ENCODE results near the gene DENND1A. TPM values are rescaled to one million over a fixed set of nuclear protein-coding genes. Genes with fewer than 3 reads are reported as not detected.
"Not testable (repeated sequence)": the region's sequence is repeated elsewhere in the genome, so short reads cannot be mapped to it uniquely, and the experiment has no call there.

The DENND1A gene
- total RNA-seq, 1 experiment from 2014 or later: 29.7 TPM

GRCh38 chr9:123893115-123893514 lies 36.8 kb downstream of the DENND1A start:
- H3F3A ChIP-seq (ENCODE audit: low read length, unreplicated experiment): no peaks in the 10 kb centered on the region
- no peaks in the 10 kb centered on the region for H3K27me3 ChIP-seq (ENCODE audit: low read length)
- no peaks in the 10 kb centered on the region for H3K9me2 ChIP-seq (replicated peaks; ENCODE audit: low read length)
- no peaks in the 10 kb centered on the region for H3K36me3 ChIP-seq (ENCODE audit: low read depth, low read length)
- TF ChIP-seq EZH2 (IDR thresholded peaks at IDR 0.05; ENCODE audit: low read length, unreplicated experiment) (no peak), EZH2phosphoT487 (IDR thresholded peaks at IDR 0.05; ENCODE audit: borderline replicate concordance, low read length) (no peak), CTCF (conservative IDR thresholded peaks at IDR 0.05; ENCODE audit: low read depth, low read length) (no peak)
- POLR2A ChIA-PET (ENCODE audit: unreplicated experiment): no interaction called here
- no peak overlapping the region for H3K9ac ChIP-seq (ENCODE audit: low read length)
- no peak for ATAC-seq
- intact Hi-C loops (cut with micrococcal nuclease): no loop called here
- H3K4me1 ChIP-seq (ENCODE audit: insufficient read depth, low read length): peaks cover 14% of the 10 kb centered on the region
- no TSS peak for BruUV-seq (replicated peaks)
- no peak for DNase-seq
- no peak overlapping the region for H3K4me3 ChIP-seq (ENCODE audit: low read length)
- no peaks in the 10 kb centered on the region for H3K9me3 ChIP-seq (ENCODE audit: low read length)
- H2AFZ ChIP-seq (ENCODE audit: low read length): no peak overlapping the region
- CTCF ChIA-PET: no interaction called here
- peaks cover 16% of the 10 kb centered on the region for H3K79me2 ChIP-seq (ENCODE audit: low read length)
- no peak overlapping the region for H3K4me2 ChIP-seq (ENCODE audit: low read length)
- no peak overlapping the region for H3K27ac ChIP-seq (ENCODE audit: low read length)
- H4K20me1 ChIP-seq (ENCODE audit: low read length): no peaks in the 10 kb centered on the region; the same call in 1 of the 2 replicates

- H3K4me1 ChIP-seq (ENCODE audit: insufficient read depth, low read length): no peaks in the 10 kb centered on the region
- POLR2A ChIA-PET (ENCODE audit: unreplicated experiment): no interaction called here
Measured at GRCh38 chr9:123887837-123888236, 42.1 kb downstream of the DENND1A start.

GRCh38 chr9:123885834-123886233 lies 44.1 kb downstream of the DENND1A start:
- H3K9me2 ChIP-seq (replicated peaks; ENCODE audit: low read length); H3K4me2 ChIP-seq (ENCODE audit: low read length); POLR2A ChIA-PET (ENCODE audit: unreplicated experiment); ATAC-seq; H3K4me3 ChIP-seq (ENCODE audit: low read length); H3K4me1 ChIP-seq (ENCODE audit: insufficient read depth, low read length); H4K20me1 ChIP-seq (ENCODE audit: low read length); H3F3A ChIP-seq (ENCODE audit: low read length, unreplicated experiment); DNase-seq; H3K9me3 ChIP-seq (ENCODE audit: low read length); H3K27ac ChIP-seq (ENCODE audit: low read length); intact Hi-C loops (cut with micrococcal nuclease); BruUV-seq (replicated peaks); H3K9ac ChIP-seq (ENCODE audit: low read length); H2AFZ ChIP-seq (ENCODE audit: low read length); CTCF ChIA-PET; H3K27me3 ChIP-seq (ENCODE audit: low read length); H3K36me3 ChIP-seq (ENCODE audit: low read depth, low read length): not testable (repeated sequence)
- peaks cover 11% of the 10 kb centered on the region; the same call in 1 of the 2 replicates for H3K79me2 ChIP-seq (ENCODE audit: low read length)

More at GRCh38 chr9:123887837-123888236, 42.1 kb downstream of the DENND1A start:
- Histone ChIP-seq H3K9me3 (ENCODE audit: low read length) (no peaks in the 10 kb centered on the region), H3K9me2 (replicated peaks; ENCODE audit: low read length) (no peaks in the 10 kb centered on the region), H3F3A (ENCODE audit: low read length, unreplicated experiment) (no peaks in the 10 kb centered on the region), H3K9ac (ENCODE audit: low read length) (no peak overlapping the region), H3K36me3 (ENCODE audit: low read depth, low read length) (no peaks in the 10 kb centered on the region), H3K27ac (ENCODE audit: low read length) (no peak overlapping the region), H3K4me3 (ENCODE audit: low read length) (no peak overlapping the region), H3K79me2 (ENCODE audit: low read length) (peaks cover 13% of the 10 kb centered on the region; the same call in 1 of the 2 replicates), H2AFZ (ENCODE audit: low read length) (no peak overlapping the region), H4K20me1 (ENCODE audit: low read length) (no peaks in the 10 kb centered on the region), H3K4me2 (ENCODE audit: low read length) (no peak overlapping the region), H3K27me3 (ENCODE audit: low read length) (no peaks in the 10 kb centered on the region)
- DNase-seq: no peak
- no peak for ATAC-seq
- CTCF ChIA-PET: no interaction called here
- TF ChIP-seq EZH2phosphoT487 (IDR thresholded peaks at IDR 0.05; ENCODE audit: borderline replicate concordance, low read length) (no peak), CTCF (conservative IDR thresholded peaks at IDR 0.05; ENCODE audit: low read depth, low read length) (no peak), EZH2 (IDR thresholded peaks at IDR 0.05; ENCODE audit: low read length, unreplicated experiment) (no peak)
- intact Hi-C loops (cut with micrococcal nuclease): no loop called here
- BruUV-seq (replicated peaks): no TSS peak

Measured in PC-3 (cell line).